HEK293 (cell line): ENCODE data around the gene SDE2.

Experiments used
- CTCF ChIP-seq: fragments of 450-650 bp; formaldehyde crosslinking; IDR thresholded peaks from 2 replicates; pipeline ENCODE4 v1.5.1; 2016; ENCODE audit warnings: missing biosample characterization, missing genetic modification characterization
- REST ChIP-seq: fragments of 450-650 bp; formaldehyde crosslinking; IDR thresholded peaks from 2 replicates; pipeline ENCODE4 v1.5.1; 2016; ENCODE audit warnings: missing biosample characterization, missing genetic modification characterization
- YY1 ChIP-seq: fragments of 450-650 bp; formaldehyde crosslinking; IDR thresholded peaks from 2 replicates; pipeline ENCODE4 v1.5.1; 2018; ENCODE audit warnings: missing biosample characterization, missing genetic modification characterization
- ZBTB7A ChIP-seq: fragments of 450-650 bp; formaldehyde crosslinking; IDR thresholded peaks from 2 replicates; pipeline ENCODE4 v1.5.1; 2016; ENCODE audit warnings: low read depth, missing biosample characterization, missing genetic modification characterization
- ZNF10 ChIP-seq: fragments of 450-650 bp; formaldehyde crosslinking; IDR thresholded peaks from 2 replicates; pipeline ENCODE4 v1.5.1; 2017; ENCODE audit warnings: missing biosample characterization, missing genetic modification characterization
- ZNF48 ChIP-seq: fragments of 450-650 bp; formaldehyde crosslinking; IDR thresholded peaks from 2 replicates; pipeline ENCODE4 v1.5.1; 2016; ENCODE audit warnings: missing biosample characterization, missing genetic modification characterization
- ZNF596 ChIP-seq: fragments of 450-650 bp; IDR thresholded peaks from 2 replicates; pipeline ENCODE4 v1.5.0; 2018; ENCODE audit warnings: missing biosample characterization, mild to moderate bottlenecking, missing genetic modification characterization, moderate library complexity
- ZNF747 ChIP-seq: fragments of 450-650 bp; formaldehyde crosslinking; IDR thresholded peaks from 2 replicates; pipeline ENCODE4 v1.5.1; 2016; ENCODE audit warnings: missing biosample characterization, missing genetic modification characterization
- TF ChIP-seq, protein P1 (sequence below): fragments of 450-650 bp; formaldehyde crosslinking; IDR thresholded peaks from 2 replicates; pipeline ENCODE4 v1.5.1; 2016; ENCODE audit warnings: missing biosample characterization, missing genetic modification characterization, low read depth

- TF ChIP-seq CTCF = no peak
- TF ChIP-seq ZNF747 = no peak
- TF ChIP-seq REST = no peak
- no peak for TF ChIP-seq ZBTB7A (tag by site-specific recombination)
- TF ChIP-seq ZNF10 = no peak
- no peak for TF ChIP-seq YY1 (tag by site-specific recombination)
- no peak for TF ChIP-seq ZNF596 (tag by site-specific recombination)
- TF ChIP-seq ZNF48 (tag by site-specific recombination) = no peak
- TF ChIP-seq, protein P1, sequence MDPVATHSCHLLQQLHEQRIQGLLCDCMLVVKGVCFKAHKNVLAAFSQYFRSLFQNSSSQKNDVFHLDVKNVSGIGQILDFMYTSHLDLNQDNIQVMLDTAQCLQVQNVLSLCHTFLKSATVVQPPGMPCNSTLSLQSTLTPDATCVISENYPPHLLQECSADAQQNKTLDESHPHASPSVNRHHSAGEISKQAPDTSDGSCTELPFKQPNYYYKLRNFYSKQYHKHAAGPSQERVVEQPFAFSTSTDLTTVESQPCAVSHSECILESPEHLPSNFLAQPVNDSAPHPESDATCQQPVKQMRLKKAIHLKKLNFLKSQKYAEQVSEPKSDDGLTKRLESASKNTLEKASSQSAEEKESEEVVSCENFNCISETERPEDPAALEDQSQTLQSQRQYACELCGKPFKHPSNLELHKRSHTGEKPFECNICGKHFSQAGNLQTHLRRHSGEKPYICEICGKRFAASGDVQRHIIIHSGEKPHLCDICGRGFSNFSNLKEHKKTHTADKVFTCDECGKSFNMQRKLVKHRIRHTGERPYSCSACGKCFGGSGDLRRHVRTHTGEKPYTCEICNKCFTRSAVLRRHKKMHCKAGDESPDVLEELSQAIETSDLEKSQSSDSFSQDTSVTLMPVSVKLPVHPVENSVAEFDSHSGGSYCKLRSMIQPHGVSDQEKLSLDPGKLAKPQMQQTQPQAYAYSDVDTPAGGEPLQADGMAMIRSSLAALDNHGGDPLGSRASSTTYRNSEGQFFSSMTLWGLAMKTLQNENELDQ (tag by site-specific recombination) = no peak
Measured at GRCh38 chr1:226001088-226001487, 1.9 kb upstream of the SDE2 start.
